Trophoblast cell (in vitro differentiated cells and primary cell): ENCODE measurements around the gene AFAP1L1.

ENCODE experiments used
- DNase-seq, 2 donors: peaks; one replicate each; pipeline ENCODE4 v3.0.0-alpha.2; 2016
- H2AFZ ChIP-seq: 2 replicates; pipeline ENCODE4 v1.6.1; 2013; ENCODE audit warnings: low read length, moderate library complexity, mild to moderate bottlenecking; ENCODE audit not compliant: insufficient read depth, poor library complexity
- H2AK5ac ChIP-seq: 2 replicates; pipeline ENCODE4 v1.6.1; 2013; ENCODE audit warnings: mild to moderate bottlenecking, low read length
- H2BK120ac ChIP-seq: 2 replicates; pipeline ENCODE4 v1.6.1; 2013; ENCODE audit warnings: low read length, mild to moderate bottlenecking, moderate library complexity; ENCODE audit not compliant: insufficient read depth, poor library complexity
- H2BK12ac ChIP-seq: 2 replicates; pipeline ENCODE4 v1.6.1; 2013; ENCODE audit warnings: mild to moderate bottlenecking, low read length, moderate library complexity
- H2BK5ac ChIP-seq: 2 replicates; pipeline ENCODE4 v1.6.1; 2013; ENCODE audit warnings: low read length, low read depth, moderate library complexity, mild to moderate bottlenecking; ENCODE audit not compliant: poor library complexity
- H3K14ac ChIP-seq: 2 replicates; pipeline ENCODE4 v1.6.1; 2013; ENCODE audit warnings: mild to moderate bottlenecking, low read length
- H3K18ac ChIP-seq: 2 replicates; pipeline ENCODE4 v1.6.1; 2013; ENCODE audit warnings: mild to moderate bottlenecking, low read length
- H3K23ac ChIP-seq: 2 replicates; pipeline ENCODE4 v1.6.1; 2013; ENCODE audit warnings: low read length
- H3K27ac ChIP-seq: 2 replicates; pipeline ENCODE4 v1.5.1; 2013; ENCODE audit warnings: low read depth, mild to moderate bottlenecking, inconsistent platforms, low read length, moderate library complexity
- H3K27me3 ChIP-seq: 2 replicates; pipeline ENCODE4 v1.6.1; 2013; ENCODE audit warnings: inconsistent platforms, mild to moderate bottlenecking, low read length, moderate library complexity; ENCODE audit not compliant: insufficient read depth
- H3K36me3 ChIP-seq, 2 experiments: 1 replicate in 1 of 2; 2 replicates in 1 of 2; pipeline ENCODE4 v1.6.1; 2013; ENCODE audit warnings: low read length in 2 of 2, mild to moderate bottlenecking in 2 of 2, moderate library complexity in 1 of 2; ENCODE audit not compliant: insufficient read depth in 2 of 2, control insufficient read depth in 1 of 2
- H3K4ac ChIP-seq: 2 replicates; pipeline ENCODE4 v1.6.1; 2013; ENCODE audit warnings: low read depth, mild to moderate bottlenecking, low read length, moderate library complexity
- H3K4me1 ChIP-seq, 2 experiments: 1 replicate in 1 of 2; 2 replicates in 1 of 2; pipeline ENCODE4 v1.6.1; 2013; ENCODE audit warnings: low read length in 2 of 2, mild to moderate bottlenecking in 2 of 2, moderate library complexity in 1 of 2; ENCODE audit not compliant: insufficient read depth in 2 of 2, control insufficient read depth in 1 of 2
- H3K4me2 ChIP-seq: 2 replicates; pipeline ENCODE4 v1.6.1; 2013; ENCODE audit warnings: inconsistent platforms, mild to moderate bottlenecking, low read length, moderate library complexity
- H3K4me3 ChIP-seq: 2 replicates; pipeline ENCODE4 v1.5.1; 2013; ENCODE audit warnings: mild to moderate bottlenecking, low read depth, low read length, inconsistent platforms
- H3K79me1 ChIP-seq: one replicate; pipeline ENCODE4 v1.6.1; 2013; ENCODE audit warnings: low read length
- H3K79me2 ChIP-seq: 2 replicates; pipeline ENCODE4 v1.6.1; 2013; ENCODE audit warnings: low read length, mild to moderate bottlenecking; ENCODE audit not compliant: control insufficient read depth, insufficient read depth, poor library complexity
- H3K9ac ChIP-seq: 2 replicates; pipeline ENCODE4 v1.6.1; 2013; ENCODE audit warnings: mild to moderate bottlenecking, low read length
- H3K9me3 ChIP-seq: 2 replicates; pipeline ENCODE4 v1.6.1; 2013; ENCODE audit warnings: low read depth, mild to moderate bottlenecking, control low read depth, inconsistent platforms, low read length; ENCODE audit not compliant: insufficient read depth
- H4K12ac ChIP-seq: 2 replicates; pipeline ENCODE4 v1.6.1; 2013; ENCODE audit warnings: low read depth, mild to moderate bottlenecking, low read length, moderate library complexity
- H4K8ac ChIP-seq: 2 replicates; pipeline ENCODE4 v1.6.1; 2013; ENCODE audit warnings: low read depth, mild to moderate bottlenecking, low read length, moderate library complexity
- H4K91ac ChIP-seq: one replicate; pipeline ENCODE4 v1.6.1; 2013; ENCODE audit warnings: low read depth, mild to moderate bottlenecking, low read length, moderate library complexity
- WGBS: extraction: QIAGEN DNeasy Blood & Tissue Kit; methylation state at CpG from one replicate; pipeline ENCODE4 v1.1.7; 2013; ENCODE audit warnings: missing lambda C conversion rate; ENCODE audit not compliant: insufficient read length, insufficient coverage; ENCODE audit errors: extremely low coverage; 5-methylcytosine and 5-hydroxymethylcytosine counted together

AFAP1L1 gene

GRCh38 chr5:149280802-149281201, 9.1 kb downstream of the AFAP1L1 start:
- Histone ChIP-seq H4K8ac (no peak overlapping the region), H3K79me1 (no peaks in the 10 kb centered on the region), H2AFZ (no peak overlapping the region), H3K4me3 (no peak overlapping the region), H3K79me2 (no peaks in the 10 kb centered on the region), H2BK12ac (no peak overlapping the region), H3K27me3 (no peaks in the 10 kb centered on the region), H3K36me3 (no peaks in the 10 kb centered on the region), H4K91ac (no peak overlapping the region), H3K9ac (no peak overlapping the region), H2BK120ac (no peak overlapping the region), H3K14ac (no peak overlapping the region), H4K12ac (no peak overlapping the region), H3K9me3 (no peaks in the 10 kb centered on the region), H3K18ac (no peak overlapping the region), H3K27ac (no peak overlapping the region), H2BK5ac (no peak overlapping the region), H3K4me1 (peaks cover 0 to 10% of the 10 kb centered on the region in 2 experiments), H3K4me2 (no peak overlapping the region), H2AK5ac (no peak overlapping the region), H3K23ac (no peak overlapping the region), H3K4ac (no peak overlapping the region)
- DNase-seq, result no peak
- no CpG with 5 or more reads among the region's 4 CpGs for WGBS

- whole genome bisulfite sequencing, result no CpG with 5 or more reads among the region's 12 CpGs
Measured at GRCh38 chr5:149282027-149282965, 10.6 kb downstream of the AFAP1L1 start.

GRCh38 chr5:149282966-149283332, 11.3 kb downstream of the AFAP1L1 start:
- Histone ChIP-seq H3K23ac (no peak overlapping the region), H3K14ac (no peak overlapping the region), H3K79me1 (no peaks in the 10 kb centered on the region), H4K8ac (no peak overlapping the region), H3K9me3 (peaks cover 1% of the 10 kb centered on the region), H3K27ac (no peak overlapping the region), H3K27me3 (no peaks in the 10 kb centered on the region), H3K9ac (no peak overlapping the region), H2AK5ac (no peak overlapping the region), H3K4me3 (no peak overlapping the region), H3K4me2 (no peak overlapping the region), H4K91ac (no peak overlapping the region), H3K4me1 (peaks cover 0 to 10% of the 10 kb centered on the region in 2 experiments), H3K18ac (no peak overlapping the region), H4K12ac (no peak overlapping the region), H2BK120ac (no peak overlapping the region), H2AFZ (no peak overlapping the region), H2BK5ac (no peak overlapping the region), H3K79me2 (no peaks in the 10 kb centered on the region), H3K4ac (no peak overlapping the region), H3K36me3 (no peaks in the 10 kb centered on the region), H2BK12ac (no peak overlapping the region)
- WGBS, result no CpG with 5 or more reads among the region's 5 CpGs
- peak; percentile 85 to 95 for DNase-seq

More at GRCh38 chr5:149282027-149282965, 10.6 kb downstream of the AFAP1L1 start:
- no peaks in the 10 kb centered on the region for H3K9me3 ChIP-seq
- no peak overlapping the region for H3K18ac ChIP-seq
- H3K36me3 ChIP-seq, result no peaks in the 10 kb centered on the region
- no peaks in the 10 kb centered on the region for H3K79me1 ChIP-seq
- H2AFZ ChIP-seq, result no peak overlapping the region
- no peak overlapping the region for H3K4ac ChIP-seq
- H3K27ac ChIP-seq, result no peak overlapping the region
- H3K9ac ChIP-seq, result no peak overlapping the region
- no peak overlapping the region for H3K4me3 ChIP-seq
- H2BK5ac ChIP-seq, result no peak overlapping the region
- no peak overlapping the region for H2BK12ac ChIP-seq
- H2AK5ac ChIP-seq, result no peak overlapping the region
- H2BK120ac ChIP-seq, result no peak overlapping the region
- H4K12ac ChIP-seq, result no peak overlapping the region
- H3K4me2 ChIP-seq, result no peak overlapping the region
- H3K27me3 ChIP-seq, result no peaks in the 10 kb centered on the region
- H3K14ac ChIP-seq, result no peak overlapping the region
- no peak overlapping the region for H4K91ac ChIP-seq
- H3K4me1 ChIP-seq, result peaks cover 0 to 10% of the 10 kb centered on the region in 2 experiments
- H3K79me2 ChIP-seq, result no peaks in the 10 kb centered on the region
- peak; percentile 74 to 93 for DNase-seq
- no peak overlapping the region for H4K8ac ChIP-seq
- no peak overlapping the region for H3K23ac ChIP-seq

GRCh38 chr5:149283626-149284480, 12.2 kb downstream of the AFAP1L1 start:
- Histone ChIP-seq H2AFZ (no peak overlapping the region), H4K12ac (no peak overlapping the region), H3K79me1 (no peaks in the 10 kb centered on the region), H3K14ac (no peak overlapping the region), H3K27ac (no peak overlapping the region), H2AK5ac (no peak overlapping the region), H3K9ac (no peak overlapping the region), H3K4me3 (no peak overlapping the region), H2BK5ac (no peak overlapping the region), H3K36me3 (no peaks in the 10 kb centered on the region), H3K23ac (no peak overlapping the region), H3K79me2 (no peaks in the 10 kb centered on the region), H3K4me1 (peaks cover 0 to 13% of the 10 kb centered on the region in 2 experiments), H4K8ac (no peak overlapping the region), H3K27me3 (no peaks in the 10 kb centered on the region), H3K4ac (no peak overlapping the region), H2BK120ac (no peak overlapping the region), H3K18ac (no peak overlapping the region), H3K4me2 (no peak overlapping the region), H2BK12ac (no peak overlapping the region), H4K91ac (no peak overlapping the region), H3K9me3 (peaks cover 4% of the 10 kb centered on the region)
- DNase-seq, result peak in 1 of 2 donors; percentile 33
- no CpG with 5 or more reads among the region's 11 CpGs for WGBS
